Activated naive CD8-positive, alpha-beta T cell (primary cell): ENCODE results near the gene TIMM21.

Source experiments
- H3K27ac Mint-ChIP-seq: one replicate; pipeline ENCODE4 v1.8.0; 2021; ENCODE audit warnings: mixed read lengths
- H3K27me3 Mint-ChIP-seq: one replicate; pipeline ENCODE4 v1.8.0; 2021; ENCODE audit warnings: mixed read lengths
- H3K36me3 Mint-ChIP-seq: one replicate; pipeline ENCODE4 v1.8.0; 2021; ENCODE audit warnings: mixed read lengths
- H3K4me1 Mint-ChIP-seq: one replicate; pipeline ENCODE4 v1.8.0; 2021; ENCODE audit warnings: low read depth, mixed read lengths
- H3K4me3 Mint-ChIP-seq: one replicate; pipeline ENCODE4 v1.8.0; 2021; ENCODE audit warnings: mild to moderate bottlenecking, mixed read lengths
- H3K9me3 Mint-ChIP-seq: one replicate; pipeline ENCODE4 v1.8.0; 2021; ENCODE audit warnings: low read depth, mixed read lengths

The TIMM21 gene

GRCh38 chr18:74137920-74138538 lies 10.3 kb upstream of the TIMM21 start:
- H3K27ac Mint-ChIP-seq = peak overlapping the region; percentile 96
- H3K27me3 Mint-ChIP-seq = no peaks in the 10 kb centered on the region
- H3K4me1 Mint-ChIP-seq = peaks cover 31% of the 10 kb centered on the region
- peak overlapping the region; percentile 4 for H3K4me3 Mint-ChIP-seq
- no peaks in the 10 kb centered on the region for H3K9me3 Mint-ChIP-seq
- peaks cover 14% of the 10 kb centered on the region for H3K36me3 Mint-ChIP-seq

DNA sequence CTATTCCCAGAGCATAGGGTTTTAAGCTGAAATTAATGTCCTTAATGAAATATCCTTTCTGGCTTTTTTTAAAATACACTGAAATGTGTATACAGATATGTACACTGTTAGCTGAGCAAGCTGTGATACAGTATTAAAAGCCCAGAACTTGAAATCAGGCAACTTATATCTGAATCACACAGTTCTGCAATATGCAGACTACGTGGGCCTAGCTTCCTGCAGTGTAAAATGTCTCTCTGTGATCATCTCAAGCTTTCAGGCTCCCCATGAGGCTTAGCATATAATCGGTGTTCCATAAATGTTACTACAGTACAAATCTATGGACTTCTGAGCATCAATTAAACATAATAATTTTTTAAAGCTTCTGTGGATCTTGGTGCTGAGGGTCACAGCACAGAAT lies 8.9 kb upstream of the TIMM21 start:
- H3K36me3 Mint-ChIP-seq = peaks cover 7% of the 10 kb centered on the region
- H3K4me3 Mint-ChIP-seq = peak overlapping the region; percentile 30
- H3K27ac Mint-ChIP-seq = peak overlapping the region; percentile 96
- no peaks in the 10 kb centered on the region for H3K9me3 Mint-ChIP-seq
- no peaks in the 10 kb centered on the region for H3K27me3 Mint-ChIP-seq
- peaks cover 31% of the 10 kb centered on the region for H3K4me1 Mint-ChIP-seq

- Mint-ChIP-seq H3K27ac (peak overlapping the region; percentile 96), H3K27me3 (no peaks in the 10 kb centered on the region), H3K36me3 (peaks cover 4% of the 10 kb centered on the region), H3K4me1 (peaks cover 31% of the 10 kb centered on the region), H3K9me3 (no peaks in the 10 kb centered on the region), H3K4me3 (peak overlapping the region; percentile 79)
These were observed 8.4 kb upstream of the TIMM21 start for GRCh38 chr18:74139888-74140287.

DNA sequence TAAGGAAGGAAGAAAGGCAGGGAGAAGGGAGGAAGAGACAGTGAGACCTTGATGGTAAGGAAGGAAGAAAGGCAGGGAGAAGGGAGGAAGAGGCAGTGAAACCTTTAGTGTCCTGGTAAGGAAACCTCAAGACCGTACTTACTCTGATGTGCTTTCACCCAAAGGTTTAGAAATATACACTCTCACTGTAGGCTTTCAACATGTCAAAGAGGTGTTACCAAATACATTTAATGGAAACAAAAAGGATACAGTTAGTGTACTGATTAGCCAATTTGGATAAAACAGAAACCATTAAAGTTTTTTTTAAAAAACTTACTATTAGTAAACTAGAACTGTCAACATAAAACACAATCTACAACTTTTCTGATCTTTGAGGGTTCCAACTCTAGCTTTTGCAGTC lies 7.7 kb upstream of the TIMM21 start:
- Mint-ChIP-seq H3K27ac (peak overlapping the region; percentile 96), H3K36me3 (peaks cover 3% of the 10 kb centered on the region), H3K9me3 (no peaks in the 10 kb centered on the region), H3K4me3 (peak overlapping the region; percentile 79), H3K27me3 (no peaks in the 10 kb centered on the region), H3K4me1 (peaks cover 31% of the 10 kb centered on the region)

GRCh38 chr18:74141667-74142066 lies 6.7 kb upstream of the TIMM21 start:
- peaks cover 34% of the 10 kb centered on the region for H3K4me1 Mint-ChIP-seq
- no peaks in the 10 kb centered on the region for H3K27me3 Mint-ChIP-seq
- peaks cover 3% of the 10 kb centered on the region for H3K36me3 Mint-ChIP-seq
- H3K4me3 Mint-ChIP-seq = no peak overlapping the region
- H3K27ac Mint-ChIP-seq = no peak overlapping the region
- H3K9me3 Mint-ChIP-seq = no peaks in the 10 kb centered on the region

DNA sequence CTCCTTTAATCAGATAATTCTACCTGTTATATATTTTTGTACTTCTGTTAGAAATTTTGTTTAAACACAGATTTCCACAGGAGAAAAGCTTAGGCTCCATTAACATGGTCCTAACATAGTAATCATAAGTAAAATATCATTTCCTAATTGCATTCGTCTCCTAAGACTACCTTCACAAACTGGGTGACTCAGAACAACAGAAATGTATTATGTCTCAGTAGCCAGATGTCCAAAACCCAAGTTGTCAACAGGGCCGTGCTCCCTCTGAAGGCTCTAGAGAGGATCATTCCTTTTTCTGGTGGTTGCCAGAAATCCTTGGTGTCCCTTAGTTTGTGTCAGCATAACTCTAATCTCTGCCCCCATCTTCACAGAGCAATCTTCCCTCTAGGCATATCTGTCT lies 6.1 kb upstream of the TIMM21 start:
- no peak overlapping the region for H3K4me3 Mint-ChIP-seq
- no peaks in the 10 kb centered on the region for H3K27me3 Mint-ChIP-seq
- H3K9me3 Mint-ChIP-seq = no peaks in the 10 kb centered on the region
- peaks cover 40% of the 10 kb centered on the region for H3K4me1 Mint-ChIP-seq
- no peak overlapping the region for H3K27ac Mint-ChIP-seq
- peaks cover 3% of the 10 kb centered on the region for H3K36me3 Mint-ChIP-seq

GRCh38 chr18:74146756-74147155 lies 1.6 kb upstream of the TIMM21 start:
- H3K36me3 Mint-ChIP-seq = peaks cover 5% of the 10 kb centered on the region
- peak overlapping the region; percentile 98 for H3K4me3 Mint-ChIP-seq
- peaks cover 36% of the 10 kb centered on the region for H3K4me1 Mint-ChIP-seq
- peak overlapping the region; percentile 72 for H3K27ac Mint-ChIP-seq
- H3K9me3 Mint-ChIP-seq = no peaks in the 10 kb centered on the region
- H3K27me3 Mint-ChIP-seq = no peaks in the 10 kb centered on the region

GRCh38 chr18:74147491-74147778 lies 888 bp upstream of the TIMM21 start:
- Mint-ChIP-seq H3K9me3 (no peaks in the 10 kb centered on the region), H3K4me3 (peak overlapping the region; percentile 98), H3K36me3 (peaks cover 5% of the 10 kb centered on the region), H3K27me3 (no peaks in the 10 kb centered on the region), H3K27ac (peak overlapping the region; percentile 99), H3K4me1 (peaks cover 40% of the 10 kb centered on the region)

DNA sequence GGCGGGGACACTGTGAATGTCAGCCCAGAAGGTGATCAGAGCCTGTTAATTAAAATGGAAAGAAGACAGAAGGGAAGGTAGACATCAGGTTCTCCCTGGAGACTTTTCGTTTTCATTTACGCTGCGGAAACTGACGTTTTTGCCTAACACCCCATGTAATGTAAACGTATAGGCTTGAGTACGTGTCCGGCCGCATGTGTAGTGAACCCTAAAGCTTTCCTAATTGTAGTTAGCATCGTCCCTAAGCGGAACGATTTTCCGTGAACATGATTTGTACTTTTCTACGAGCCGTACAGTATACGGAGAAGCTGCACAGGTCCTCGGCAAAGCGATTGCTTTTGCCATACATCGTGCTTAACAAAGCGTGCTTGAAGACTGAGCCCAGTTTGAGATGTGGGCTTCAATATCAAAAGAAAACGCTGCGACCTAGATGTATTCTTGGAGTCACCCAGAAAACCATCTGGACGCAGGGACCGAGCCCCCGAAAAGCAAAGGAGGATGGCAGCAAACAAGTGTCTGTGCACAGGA lies 284 bp downstream of the TIMM21 start:
- Mint-ChIP-seq H3K4me1 (peaks cover 50% of the 10 kb centered on the region), H3K27ac (peak overlapping the region; percentile 99), H3K36me3 (peaks cover 5% of the 10 kb centered on the region), H3K9me3 (no peaks in the 10 kb centered on the region), H3K4me3 (peak overlapping the region; percentile 98), H3K27me3 (no peaks in the 10 kb centered on the region)

- peaks cover 51% of the 10 kb centered on the region for H3K4me1 Mint-ChIP-seq
- H3K36me3 Mint-ChIP-seq = peaks cover 5% of the 10 kb centered on the region
- H3K27ac Mint-ChIP-seq = peak overlapping the region; percentile 99
These were observed 1.6 kb downstream of the TIMM21 start for GRCh38 chr18:74149878-74150277.

DNA sequence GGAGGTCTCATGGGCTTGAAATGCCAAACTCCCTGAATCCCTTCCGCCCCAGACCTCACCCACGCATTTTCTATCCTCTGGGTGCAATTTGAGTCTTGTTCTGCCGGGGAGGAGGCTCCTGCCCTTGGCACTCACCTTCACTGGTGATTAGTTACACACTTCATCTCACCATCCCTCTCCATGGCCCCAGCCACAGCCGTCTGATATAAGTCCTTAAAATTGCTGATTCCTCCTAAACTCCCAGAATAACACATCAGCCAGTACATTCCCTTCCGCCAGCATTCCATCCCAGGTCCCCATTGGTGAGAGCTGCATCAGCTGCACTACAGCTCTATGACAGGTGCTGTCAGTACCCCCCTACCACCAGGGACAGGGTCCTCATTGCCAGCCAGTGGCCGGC lies 3.9 kb downstream of the TIMM21 start:
- peaks cover 45% of the 10 kb centered on the region for H3K4me1 Mint-ChIP-seq
- H3K27ac Mint-ChIP-seq = peak overlapping the region; percentile 79
- H3K27me3 Mint-ChIP-seq = no peaks in the 10 kb centered on the region
- peaks cover 5% of the 10 kb centered on the region for H3K36me3 Mint-ChIP-seq
- H3K9me3 Mint-ChIP-seq = no peaks in the 10 kb centered on the region
- peak overlapping the region; percentile 36 for H3K4me3 Mint-ChIP-seq

More at GRCh38 chr18:74149878-74150277, 1.6 kb downstream of the TIMM21 start:
- Mint-ChIP-seq H3K9me3 (no peaks in the 10 kb centered on the region), H3K27me3 (no peaks in the 10 kb centered on the region), H3K4me3 (peak overlapping the region; percentile 98)

DNA sequence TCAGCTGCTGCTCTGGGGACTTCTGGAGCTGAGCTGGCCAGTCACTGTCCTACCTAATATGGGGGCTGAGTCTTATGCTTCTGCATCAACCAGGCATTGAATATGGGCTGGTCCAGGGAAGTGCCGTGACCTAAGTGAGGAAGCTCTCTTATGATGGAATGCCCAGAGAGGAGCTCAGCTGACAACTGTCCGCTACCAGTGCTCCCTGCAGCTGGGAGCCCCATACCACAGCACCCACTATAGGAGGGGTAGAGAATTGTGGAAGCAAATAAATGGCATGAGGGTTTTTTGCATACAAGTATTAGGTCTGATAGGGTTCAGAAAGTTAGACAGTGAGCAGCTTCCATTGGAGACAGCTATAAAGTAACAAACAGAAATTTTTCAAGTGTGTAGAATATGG lies 4.5 kb downstream of the TIMM21 start:
- Mint-ChIP-seq H3K9me3 (no peaks in the 10 kb centered on the region), H3K27me3 (no peaks in the 10 kb centered on the region), H3K36me3 (peaks cover 6% of the 10 kb centered on the region), H3K4me1 (peaks cover 43% of the 10 kb centered on the region), H3K27ac (peak overlapping the region; percentile 79), H3K4me3 (no peak overlapping the region)

DNA sequence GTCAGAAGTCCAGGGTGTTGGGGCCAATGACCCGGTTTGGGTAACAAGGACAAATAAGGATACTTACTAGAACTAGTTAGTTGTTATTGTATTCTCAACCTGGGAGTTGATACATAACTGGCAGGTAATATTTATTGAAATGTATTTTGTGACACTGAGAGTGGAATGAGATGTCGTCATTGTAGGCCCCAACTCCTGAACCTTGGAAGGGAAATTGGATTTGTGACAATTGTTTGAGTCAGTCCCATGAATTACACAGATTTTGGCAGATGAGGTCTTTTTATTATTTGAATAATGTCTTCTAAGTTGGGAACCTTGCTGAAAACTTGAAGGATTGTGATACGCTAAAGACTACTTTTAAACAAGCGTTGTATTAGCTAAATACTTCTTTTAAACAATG lies 5.1 kb downstream of the TIMM21 start:
- H3K4me3 Mint-ChIP-seq = no peak overlapping the region
- no peak overlapping the region for H3K27ac Mint-ChIP-seq
- H3K9me3 Mint-ChIP-seq = no peaks in the 10 kb centered on the region
- H3K36me3 Mint-ChIP-seq = peaks cover 9% of the 10 kb centered on the region
- no peaks in the 10 kb centered on the region for H3K27me3 Mint-ChIP-seq
- peaks cover 43% of the 10 kb centered on the region for H3K4me1 Mint-ChIP-seq

DNA sequence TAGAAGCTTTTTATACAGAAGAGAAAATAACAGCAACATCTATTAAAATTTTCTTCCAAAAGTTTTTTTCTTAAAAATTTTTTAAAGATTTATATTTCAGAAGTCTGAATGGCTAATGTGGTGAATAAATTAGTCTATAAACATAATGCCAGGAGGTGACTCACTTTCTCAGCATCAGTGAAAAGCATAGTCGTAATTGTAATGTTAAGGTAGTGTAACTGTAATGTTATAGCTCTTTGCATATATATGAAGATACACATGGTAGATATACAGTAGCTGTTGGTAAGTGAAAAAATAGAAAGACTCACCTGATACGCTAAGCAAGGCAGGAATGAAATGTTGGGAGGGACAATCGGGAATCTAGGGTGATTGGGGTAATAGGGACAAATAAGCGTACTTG lies 5.5 kb downstream of the TIMM21 start:
- Mint-ChIP-seq H3K4me1 (peaks cover 42% of the 10 kb centered on the region), H3K4me3 (no peak overlapping the region), H3K36me3 (peaks cover 9% of the 10 kb centered on the region), H3K9me3 (no peaks in the 10 kb centered on the region), H3K27ac (no peak overlapping the region), H3K27me3 (no peaks in the 10 kb centered on the region)

DNA sequence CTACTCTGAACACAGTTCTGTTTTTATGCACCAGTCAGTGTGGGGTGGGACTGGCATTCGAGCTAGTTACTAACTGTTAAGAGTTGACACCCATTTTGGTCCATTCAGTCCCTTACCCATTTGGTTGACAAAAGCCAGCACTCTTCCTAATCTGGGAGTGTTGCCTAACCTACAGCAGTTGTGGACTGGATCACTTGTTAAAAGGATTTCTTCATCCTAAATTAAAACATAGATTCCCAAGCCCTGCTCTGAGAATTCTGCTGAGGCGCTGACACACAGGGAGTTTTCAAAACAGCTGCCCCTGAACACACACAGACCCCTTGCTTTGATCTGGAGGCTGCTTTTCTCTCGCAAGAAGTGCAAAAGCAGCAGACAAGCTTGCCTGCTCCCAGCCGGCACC lies 6.4 kb downstream of the TIMM21 start:
- peaks cover 6% of the 10 kb centered on the region for H3K36me3 Mint-ChIP-seq
- H3K4me3 Mint-ChIP-seq = no peak overlapping the region
- H3K27me3 Mint-ChIP-seq = no peaks in the 10 kb centered on the region
- H3K9me3 Mint-ChIP-seq = no peaks in the 10 kb centered on the region
- peaks cover 35% of the 10 kb centered on the region for H3K4me1 Mint-ChIP-seq
- no peak overlapping the region for H3K27ac Mint-ChIP-seq

GRCh38 chr18:74155276-74155675 lies 7.0 kb downstream of the TIMM21 start:
- Mint-ChIP-seq H3K27me3 (no peaks in the 10 kb centered on the region), H3K9me3 (no peaks in the 10 kb centered on the region), H3K27ac (no peak overlapping the region), H3K4me1 (peaks cover 31% of the 10 kb centered on the region), H3K4me3 (no peak overlapping the region), H3K36me3 (peaks cover 6% of the 10 kb centered on the region)
